Measurements from ENCODE around the gene GLP1R.

The GLP1R gene

GRCh38 chr6:39053854-39054576 lies 5.4 kb downstream of the GLP1R start:
- no peaks in the 10 kb centered on the region for H3K36me3 Mint-ChIP-seq (ENCODE audit: low read depth)
- peaks cover 28% of the 10 kb centered on the region for H3K4me1 Mint-ChIP-seq (ENCODE audit: low read depth)
- peaks cover 41% of the 10 kb centered on the region for H3K27me3 Mint-ChIP-seq
- H3K27ac Mint-ChIP-seq, result no peak overlapping the region
- H3K9me3 Mint-ChIP-seq, result no peaks in the 10 kb centered on the region
- no peak overlapping the region for H3K4me3 Mint-ChIP-seq
- no peak for DNase-seq

- Mint-ChIP-seq H3K9me3 (no peaks in the 10 kb centered on the region), H3K27me3 (peaks cover 35% of the 10 kb centered on the region), H3K4me1 (ENCODE audit: low read depth) (peaks cover 25% of the 10 kb centered on the region), H3K27ac (no peak overlapping the region), H3K4me3 (no peak overlapping the region), H3K36me3 (ENCODE audit: low read depth) (no peaks in the 10 kb centered on the region)
- DNase-seq, result no peak
These were observed 6.1 kb downstream of the GLP1R start for GRCh38 chr6:39054577-39055142.

DNA sequence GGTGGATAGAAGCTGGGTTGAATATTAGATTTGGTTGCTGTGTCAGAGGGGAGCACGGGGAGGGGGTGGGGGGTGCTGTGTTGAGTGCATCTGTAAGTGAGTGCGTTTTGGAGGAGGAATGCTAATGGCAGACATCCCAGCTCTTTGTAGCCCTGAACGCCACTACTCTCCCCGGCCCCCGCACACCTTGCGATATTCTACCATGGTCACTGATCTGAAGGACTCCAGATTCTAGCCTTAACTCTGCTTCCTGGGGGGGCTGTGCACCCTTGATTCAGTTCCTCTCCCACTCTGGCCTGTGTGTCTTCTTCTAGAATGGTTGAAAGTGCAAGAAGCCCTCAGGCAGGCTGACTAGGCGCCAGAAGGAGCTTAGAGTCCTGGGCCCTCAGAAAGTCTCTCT lies 7.1 kb downstream of the GLP1R start:
- no peak for DNase-seq
- Mint-ChIP-seq H3K27ac (no peak overlapping the region), H3K36me3 (ENCODE audit: low read depth) (no peaks in the 10 kb centered on the region), H3K9me3 (no peaks in the 10 kb centered on the region), H3K27me3 (peaks cover 33% of the 10 kb centered on the region), H3K4me1 (ENCODE audit: low read depth) (peaks cover 16% of the 10 kb centered on the region), H3K4me3 (no peak overlapping the region)

DNA sequence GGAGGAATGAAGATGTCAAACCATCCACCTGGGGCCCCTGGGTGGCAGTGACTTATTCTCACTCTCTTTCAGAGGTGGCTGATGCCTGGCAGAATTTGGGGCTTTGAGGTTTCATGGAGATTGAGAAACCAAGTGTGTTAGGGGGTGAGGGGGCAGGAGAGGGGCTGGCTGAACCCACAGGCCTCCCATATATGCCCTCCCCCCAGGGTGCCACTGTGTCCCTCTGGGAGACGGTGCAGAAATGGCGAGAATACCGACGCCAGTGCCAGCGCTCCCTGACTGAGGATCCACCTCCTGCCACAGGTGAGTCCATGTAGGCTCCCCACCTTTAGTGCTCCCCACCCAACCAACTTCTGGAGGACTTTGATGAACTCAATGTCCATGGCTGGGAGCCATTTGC lies 7.6 kb downstream of the GLP1R start:
- H3K9me3 Mint-ChIP-seq, result no peaks in the 10 kb centered on the region
- no peaks in the 10 kb centered on the region for H3K36me3 Mint-ChIP-seq (ENCODE audit: low read depth)
- peaks cover 10% of the 10 kb centered on the region for H3K4me1 Mint-ChIP-seq (ENCODE audit: low read depth)
- peaks cover 32% of the 10 kb centered on the region for H3K27me3 Mint-ChIP-seq
- H3K27ac Mint-ChIP-seq, result no peak overlapping the region
- no peak overlapping the region for H3K4me3 Mint-ChIP-seq
- no peak for DNase-seq

GRCh38 chr6:39056681-39057080 lies 8.1 kb downstream of the GLP1R start:
- H3K9me3 Mint-ChIP-seq, result no peaks in the 10 kb centered on the region
- H3K4me3 Mint-ChIP-seq, result no peak overlapping the region
- peaks cover 35% of the 10 kb centered on the region for H3K27me3 Mint-ChIP-seq
- no peaks in the 10 kb centered on the region for H3K36me3 Mint-ChIP-seq (ENCODE audit: low read depth)
- no peak for DNase-seq
- no peak overlapping the region for H3K27ac Mint-ChIP-seq
- H3K4me1 Mint-ChIP-seq (ENCODE audit: low read depth), result peaks cover 5% of the 10 kb centered on the region

GRCh38 chr6:39057251-39058155 lies 8.9 kb downstream of the GLP1R start:
- H3K9me3 Mint-ChIP-seq, result no peaks in the 10 kb centered on the region

DNA sequence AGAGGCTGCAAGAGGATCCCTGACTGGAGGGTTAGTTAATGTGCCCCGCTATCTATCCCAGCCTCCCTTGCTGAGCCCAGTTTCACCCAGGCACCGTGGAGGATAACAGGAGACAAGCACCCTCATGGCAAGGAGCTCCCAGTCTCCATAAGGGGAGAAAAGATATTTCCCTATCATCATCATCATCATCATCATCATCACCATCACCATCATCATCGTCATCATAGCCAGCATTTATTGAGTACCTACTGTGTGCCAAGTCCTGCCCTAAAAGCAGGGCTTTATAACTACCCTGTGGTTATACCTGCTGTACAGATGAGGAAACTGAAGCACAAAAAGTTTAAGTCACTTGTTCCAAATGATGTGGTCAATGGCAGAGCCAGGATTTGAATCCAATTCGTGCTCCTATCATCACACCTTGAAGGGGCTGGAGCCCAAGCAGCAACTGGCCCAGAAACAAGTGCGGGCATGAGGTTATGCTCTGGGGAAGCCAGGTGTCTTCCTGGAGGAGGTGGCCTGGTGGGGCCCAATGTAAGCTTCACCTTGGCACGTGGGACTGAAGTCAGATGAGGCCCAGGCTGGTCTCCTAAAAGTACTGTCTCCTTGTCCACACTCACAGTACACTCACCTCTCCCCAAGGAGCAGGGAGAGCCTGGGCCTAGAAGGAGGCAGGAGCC lies 10.0 kb downstream of the GLP1R start:
- no peak overlapping the region for H3K27ac Mint-ChIP-seq
- H3K4me1 Mint-ChIP-seq (ENCODE audit: low read depth), result no peaks in the 10 kb centered on the region
- H3K36me3 Mint-ChIP-seq (ENCODE audit: low read depth), result no peaks in the 10 kb centered on the region
- H3K27me3 Mint-ChIP-seq, result peaks cover 32% of the 10 kb centered on the region
- H3K4me3 Mint-ChIP-seq, result no peak overlapping the region
- DNase-seq, result no peak
- H3K9me3 Mint-ChIP-seq, result no peaks in the 10 kb centered on the region

More at GRCh38 chr6:39057251-39058155, 8.9 kb downstream of the GLP1R start:
- no peaks in the 10 kb centered on the region for H3K4me1 Mint-ChIP-seq (ENCODE audit: low read depth)
- H3K36me3 Mint-ChIP-seq (ENCODE audit: low read depth), result no peaks in the 10 kb centered on the region
- no peak for DNase-seq
- no peak overlapping the region for H3K4me3 Mint-ChIP-seq
- H3K27me3 Mint-ChIP-seq, result peaks cover 34% of the 10 kb centered on the region
- no peak overlapping the region for H3K27ac Mint-ChIP-seq

GRCh38 chr6:39059496-39060310 lies 11.1 kb downstream of the GLP1R start:
- no peaks in the 10 kb centered on the region for H3K36me3 Mint-ChIP-seq (ENCODE audit: low read depth)

DNA sequence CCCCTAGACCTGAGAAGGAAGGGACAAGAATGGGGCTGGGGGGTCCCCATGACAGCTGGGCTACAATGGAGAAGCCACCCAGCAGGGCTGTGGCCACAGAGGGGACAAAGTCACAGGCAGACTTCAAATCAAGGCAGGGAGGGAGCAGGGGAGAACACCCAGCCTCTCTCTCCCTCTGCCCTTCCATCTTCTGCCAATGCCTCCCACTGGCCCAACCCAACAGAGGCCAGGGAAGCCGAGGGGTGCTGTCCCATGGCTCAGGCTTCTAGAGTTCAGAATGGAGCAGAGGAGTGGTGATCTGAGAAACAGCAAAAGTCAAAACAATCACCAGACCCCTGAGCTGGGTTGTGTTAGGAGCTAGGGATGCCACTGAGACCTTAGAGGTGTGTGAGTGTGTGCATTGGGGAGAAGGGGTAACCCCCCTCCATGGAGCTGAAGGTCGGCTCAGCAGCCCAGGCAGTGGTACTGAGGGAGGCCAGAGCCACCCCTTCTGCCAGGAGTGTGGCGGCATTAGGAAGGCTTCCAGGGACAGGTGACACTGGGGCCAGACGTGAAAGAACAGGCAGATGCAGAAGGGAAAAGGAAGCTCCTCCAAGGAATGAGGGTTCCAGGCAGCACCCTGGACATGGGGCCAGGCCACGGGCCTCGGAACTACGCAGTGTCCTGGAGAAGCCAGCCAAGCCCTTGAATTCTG lies 12.0 kb downstream of the GLP1R start:
- H3K9me3 Mint-ChIP-seq, result no peaks in the 10 kb centered on the region
- no peaks in the 10 kb centered on the region for H3K4me1 Mint-ChIP-seq (ENCODE audit: low read depth)
- H3K4me3 Mint-ChIP-seq, result no peak overlapping the region
- H3K27me3 Mint-ChIP-seq, result peaks cover 31% of the 10 kb centered on the region
- H3K27ac Mint-ChIP-seq, result no peak overlapping the region
- H3K36me3 Mint-ChIP-seq (ENCODE audit: low read depth), result no peaks in the 10 kb centered on the region
- no peak for DNase-seq

More at GRCh38 chr6:39059496-39060310, 11.1 kb downstream of the GLP1R start:
- DNase-seq, result no peak
- H3K9me3 Mint-ChIP-seq, result no peaks in the 10 kb centered on the region
- H3K27ac Mint-ChIP-seq, result no peak overlapping the region
- peaks cover 30% of the 10 kb centered on the region for H3K27me3 Mint-ChIP-seq
- H3K4me1 Mint-ChIP-seq (ENCODE audit: low read depth), result no peaks in the 10 kb centered on the region
- H3K4me3 Mint-ChIP-seq, result no peak overlapping the region

DNA sequence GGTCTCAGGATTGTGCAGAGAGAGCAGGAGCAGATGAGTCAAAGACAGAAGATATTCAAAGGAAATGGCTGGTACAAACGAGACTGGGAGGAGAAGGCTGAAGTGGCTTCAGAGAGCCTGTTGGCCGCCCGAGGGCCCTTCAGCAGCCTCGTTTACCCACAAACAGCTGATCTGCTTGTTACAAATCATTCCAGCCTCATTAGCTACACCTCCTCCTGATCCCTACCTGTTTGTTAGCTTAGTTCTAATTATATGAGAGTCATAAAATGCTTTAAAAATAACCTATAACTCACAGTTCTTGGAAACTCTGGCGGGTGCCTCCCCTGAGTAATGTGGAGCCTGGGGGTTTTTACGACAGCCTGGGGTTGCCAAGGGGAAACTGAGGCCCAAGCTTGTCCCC lies 12.6 kb downstream of the GLP1R start:
- Mint-ChIP-seq H3K36me3 (ENCODE audit: low read depth) (no peaks in the 10 kb centered on the region), H3K4me3 (no peak overlapping the region), H3K27me3 (peaks cover 31% of the 10 kb centered on the region), H3K27ac (no peak overlapping the region), H3K9me3 (no peaks in the 10 kb centered on the region), H3K4me1 (ENCODE audit: low read depth) (no peaks in the 10 kb centered on the region)
- DNase-seq, result no peak

DNA sequence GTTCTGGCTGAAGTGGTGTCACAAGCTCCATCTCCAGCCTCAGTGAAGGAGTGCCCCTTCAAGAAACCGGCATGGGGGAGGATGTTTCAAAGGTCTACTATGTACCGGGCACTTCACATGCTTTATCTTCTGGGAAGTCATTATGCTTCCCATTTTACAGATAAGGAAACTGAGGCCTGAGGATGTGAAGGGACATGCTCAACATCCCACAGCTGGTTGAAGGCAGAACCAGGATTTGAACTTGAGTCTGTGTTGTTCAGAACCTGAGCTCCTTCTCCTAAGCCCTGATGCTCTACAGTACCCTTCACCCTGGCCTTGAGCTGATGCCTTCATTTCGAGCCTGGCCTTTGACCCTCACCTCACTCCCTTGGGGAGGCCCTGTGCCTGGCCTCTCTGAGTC lies 13.0 kb downstream of the GLP1R start:
- H3K4me1 Mint-ChIP-seq (ENCODE audit: low read depth), result no peaks in the 10 kb centered on the region
- H3K9me3 Mint-ChIP-seq, result no peaks in the 10 kb centered on the region
- no peak overlapping the region for H3K27ac Mint-ChIP-seq
- no peak overlapping the region for H3K4me3 Mint-ChIP-seq
- no peak for DNase-seq
- H3K36me3 Mint-ChIP-seq (ENCODE audit: low read depth), result no peaks in the 10 kb centered on the region
- peaks cover 31% of the 10 kb centered on the region for H3K27me3 Mint-ChIP-seq

DNA sequence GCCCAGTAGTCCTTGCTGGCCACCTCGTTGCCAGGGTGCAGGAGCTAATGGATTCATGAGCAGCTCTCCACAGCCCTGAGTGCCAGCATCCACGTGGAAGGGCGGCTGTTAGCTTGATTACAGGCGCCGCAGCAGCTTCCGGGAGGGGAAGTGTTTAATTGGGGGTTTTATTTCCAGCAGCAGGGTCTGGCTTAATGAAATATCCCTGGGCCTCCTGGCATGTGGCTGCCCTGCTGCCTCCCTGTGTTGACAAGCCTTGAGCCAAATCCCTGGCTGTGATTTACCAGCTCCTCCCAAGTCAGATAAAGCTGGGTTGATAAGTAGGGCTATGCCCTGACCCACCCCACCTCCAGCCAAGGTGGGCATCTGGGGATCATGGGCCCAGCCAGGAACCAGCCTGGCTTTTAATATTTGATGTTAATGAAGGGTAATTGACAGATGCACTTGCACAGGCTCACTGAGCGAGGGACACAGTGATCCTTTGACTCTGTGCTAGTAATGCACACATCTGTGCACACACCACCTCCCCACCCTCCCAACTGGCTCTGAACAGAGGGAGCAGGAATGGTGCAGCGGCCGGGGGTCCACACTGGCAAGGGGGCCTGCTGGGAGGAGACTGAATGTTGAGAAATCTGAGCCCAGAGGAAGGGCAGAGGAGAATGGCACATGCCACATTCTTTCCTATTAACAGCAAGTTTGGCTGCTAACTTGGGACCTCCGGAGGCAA lies 13.6 kb downstream of the GLP1R start:
- no peak for DNase-seq
- H3K27me3 Mint-ChIP-seq, result peaks cover 31% of the 10 kb centered on the region
- no peaks in the 10 kb centered on the region for H3K9me3 Mint-ChIP-seq
- no peaks in the 10 kb centered on the region for H3K36me3 Mint-ChIP-seq (ENCODE audit: low read depth)
- H3K27ac Mint-ChIP-seq, result no peak overlapping the region
- no peaks in the 10 kb centered on the region for H3K4me1 Mint-ChIP-seq (ENCODE audit: low read depth)
- H3K4me3 Mint-ChIP-seq, result no peak overlapping the region

GRCh38 chr6:39063526-39063925 lies 14.9 kb downstream of the GLP1R start:
- no peaks in the 10 kb centered on the region for H3K9me3 Mint-ChIP-seq
- no peak overlapping the region for H3K27ac Mint-ChIP-seq
- no peak overlapping the region for H3K4me3 Mint-ChIP-seq
- H3K27me3 Mint-ChIP-seq, result peaks cover 29% of the 10 kb centered on the region
- no peaks in the 10 kb centered on the region for H3K4me1 Mint-ChIP-seq (ENCODE audit: low read depth)
- DNase-seq, result no peak
- H3K36me3 Mint-ChIP-seq (ENCODE audit: low read depth), result no peaks in the 10 kb centered on the region

Measured in activated T-cell treated with anti-CD3 and anti-CD28 coated beads, Interleukin-2, amount 50 U/mL, for 24 hours (primary cell).